KMS-11 (cell line): Measurements from ENCODE around the gene GDI1.

ENCODE experiments used
- H2AFZ ChIP-seq: fragments of 200-600 bp; sonication (generic); 2 replicates; pipeline ENCODE4 v1.6.1; 2016; ENCODE audit warnings: antibody characterized with exemption, mixed run types, low read depth
- H3K27ac ChIP-seq: fragments of 200-600 bp; sonication (generic); 2 replicates; pipeline ENCODE4 v1.6.1; 2016; ENCODE audit warnings: mild to moderate bottlenecking, mixed run types
- H3K27me3 ChIP-seq: fragments of 200-600 bp; sonication (generic); 2 replicates; pipeline ENCODE4 v1.6.1; 2017; ENCODE audit warnings: mild to moderate bottlenecking, low read depth, mixed run types, moderate library complexity; ENCODE audit not compliant: insufficient read depth
- H3K36me3 ChIP-seq: fragments of 200-600 bp; sonication (generic); 2 replicates; pipeline ENCODE4 v1.6.1; 2017; ENCODE audit warnings: mild to moderate bottlenecking, mixed run types; ENCODE audit not compliant: insufficient read depth
- H3K4me1 ChIP-seq: fragments of 200-600 bp; sonication (generic); 2 replicates; pipeline ENCODE4 v1.6.1; 2016; ENCODE audit warnings: mild to moderate bottlenecking, low read depth, mixed run types; ENCODE audit not compliant: poor library complexity, severe bottlenecking
- H3K4me2 ChIP-seq: fragments of 200-600 bp; sonication (generic); 2 replicates; pipeline ENCODE4 v1.7.0; 2016; ENCODE audit warnings: mild to moderate bottlenecking, mixed run types
- H3K4me3 ChIP-seq: fragments of 200-600 bp; sonication (generic); IDR thresholded peaks from 2 replicates; pipeline ENCODE4 v1.6.1; 2017; ENCODE audit warnings: low read depth, low read length, mixed read lengths; ENCODE audit not compliant: insufficient read depth
- H3K79me2 ChIP-seq: fragments of 200-600 bp; sonication (generic); 2 replicates; pipeline ENCODE4 v1.6.1; 2016; ENCODE audit warnings: low read depth, mixed run types; ENCODE audit not compliant: insufficient read depth
- H3K9ac ChIP-seq: fragments of 200-600 bp; sonication (generic); 2 replicates; pipeline ENCODE4 v1.6.1; 2016; ENCODE audit warnings: mild to moderate bottlenecking, mixed run types
- H4K20me1 ChIP-seq: fragments of 200-600 bp; sonication (generic); 2 replicates; pipeline ENCODE4 v1.6.1; 2016; ENCODE audit warnings: mild to moderate bottlenecking, mixed run types; ENCODE audit not compliant: insufficient read depth
- CTCF ChIP-seq: fragments of 200-600 bp; sonication (generic); conservative IDR thresholded peaks from 2 replicates; pipeline ENCODE4 v1.6.1; 2017; ENCODE audit warnings: low read depth, mild to moderate bottlenecking, antibody characterized with exemption, low read length, moderate library complexity, mixed read lengths

The GDI1 gene

GRCh38 chrX:154466907-154467306, 30.0 kb downstream of the GDI1 start:
- Histone ChIP-seq H2AFZ (no peak overlapping the region), H4K20me1 (no peaks in the 10 kb centered on the region), H3K27me3 (no peaks in the 10 kb centered on the region), H3K4me2 (no peak overlapping the region), H3K4me3 (no peak overlapping the region), H3K27ac (no peak overlapping the region), H3K4me1 (no peaks in the 10 kb centered on the region), H3K36me3 (no peaks in the 10 kb centered on the region), H3K9ac (no peak overlapping the region), H3K79me2 (no peaks in the 10 kb centered on the region)
- no peak for TF ChIP-seq CTCF

GRCh38 chrX:154467556-154467955, 30.6 kb downstream of the GDI1 start:
- Histone ChIP-seq H3K9ac (no peak overlapping the region), H3K27me3 (no peaks in the 10 kb centered on the region), H3K4me2 (no peak overlapping the region), H3K4me1 (no peaks in the 10 kb centered on the region), H2AFZ (no peak overlapping the region), H3K27ac (no peak overlapping the region), H3K4me3 (no peak overlapping the region), H3K79me2 (no peaks in the 10 kb centered on the region), H3K36me3 (no peaks in the 10 kb centered on the region), H4K20me1 (no peaks in the 10 kb centered on the region)
- no peak for TF ChIP-seq CTCF

- no peak overlapping the region for H3K9ac ChIP-seq
- no peak overlapping the region for H3K27ac ChIP-seq
- H3K79me2 ChIP-seq, result no peaks in the 10 kb centered on the region
- H3K4me2 ChIP-seq, result no peak overlapping the region
- no peaks in the 10 kb centered on the region for H4K20me1 ChIP-seq
- no peak for TF ChIP-seq CTCF
- no peaks in the 10 kb centered on the region for H3K36me3 ChIP-seq
- no peaks in the 10 kb centered on the region for H3K27me3 ChIP-seq
- H3K4me3 ChIP-seq, result no peak overlapping the region
- H2AFZ ChIP-seq, result no peak overlapping the region
- no peaks in the 10 kb centered on the region for H3K4me1 ChIP-seq
Observed at GRCh38 chrX:154468217-154468616, 31.3 kb downstream of the GDI1 start.

GRCh38 chrX:154469114-154469513, 32.2 kb downstream of the GDI1 start:
- H3K4me1 ChIP-seq, result no peaks in the 10 kb centered on the region
- no peak overlapping the region for H3K4me3 ChIP-seq
- no peak overlapping the region for H3K9ac ChIP-seq
- H3K79me2 ChIP-seq, result no peaks in the 10 kb centered on the region
- H4K20me1 ChIP-seq, result no peaks in the 10 kb centered on the region
- TF ChIP-seq CTCF, result no peak
- H3K36me3 ChIP-seq, result no peaks in the 10 kb centered on the region
- H2AFZ ChIP-seq, result no peak overlapping the region
- H3K27me3 ChIP-seq, result no peaks in the 10 kb centered on the region
- no peak overlapping the region for H3K27ac ChIP-seq
- H3K4me2 ChIP-seq, result no peak overlapping the region

GRCh38 chrX:154469880-154470279, 32.9 kb downstream of the GDI1 start:
- no peak overlapping the region for H3K27ac ChIP-seq
- H3K4me2 ChIP-seq, result no peak overlapping the region
- no peaks in the 10 kb centered on the region for H4K20me1 ChIP-seq
- H3K9ac ChIP-seq, result no peak overlapping the region
- TF ChIP-seq CTCF, result no peak
- no peak overlapping the region for H2AFZ ChIP-seq
- H3K4me3 ChIP-seq, result no peak overlapping the region
- H3K27me3 ChIP-seq, result no peaks in the 10 kb centered on the region
- H3K79me2 ChIP-seq, result no peaks in the 10 kb centered on the region
- no peaks in the 10 kb centered on the region for H3K4me1 ChIP-seq
- H3K36me3 ChIP-seq, result no peaks in the 10 kb centered on the region
